Mesothelial cell of epicardium (in vitro differentiated cells): ENCODE data around the gene MGST1. TPM values are rescaled to one million over a fixed set of nuclear protein-coding genes. Genes with fewer than 3 reads are reported as not detected.
A peak's percentile ranks its signal among the peaks of the same experiment; 100 is the strongest.

Source experiments
- DNase-seq, 2 experiments: peaks; one replicate each; pipeline ENCODE4 v3.0.0; 2021; ENCODE audit warnings: low spot score in 2 of 2; ENCODE audit not compliant: unreplicated experiment in 2 of 2
- H3K27ac Mint-ChIP-seq: 2 replicates; pipeline ENCODE4 v1.8.0; 2021; ENCODE audit warnings: mixed read lengths
- H3K27me3 Mint-ChIP-seq: 2 replicates; pipeline ENCODE4 v1.8.0; 2021; ENCODE audit warnings: low read depth, mixed read lengths
- H3K36me3 Mint-ChIP-seq: 2 replicates; pipeline ENCODE4 v1.8.0; 2021; ENCODE audit warnings: mixed read lengths
- H3K4me1 Mint-ChIP-seq: 2 replicates; pipeline ENCODE4 v1.8.0; 2021; ENCODE audit warnings: mixed read lengths
- H3K4me3 Mint-ChIP-seq: 2 replicates; pipeline ENCODE4 v1.8.0; 2021; ENCODE audit warnings: mild to moderate bottlenecking, moderate library complexity, mixed read lengths
- H3K9me3 Mint-ChIP-seq: 2 replicates; pipeline ENCODE4 v1.8.0; 2021; ENCODE audit warnings: mixed read lengths
- CTCF ChIP-seq: fragments of 200-600 bp; sonication (generic); IDR thresholded peaks from one replicate; pipeline ENCODE4 v1.5.0; 2021; ENCODE audit warnings: antibody characterized with exemption; ENCODE audit not compliant: unreplicated experiment
- total RNA-seq: library from RNA; stranded (reverse); gene quantifications from 3 replicates; pipeline ENCODE4 v1.2.1, GENCODE V29; 2021

Gene MGST1
- total RNA-seq, 1 donor from 2014 or later: 24.0 TPM

DNA sequence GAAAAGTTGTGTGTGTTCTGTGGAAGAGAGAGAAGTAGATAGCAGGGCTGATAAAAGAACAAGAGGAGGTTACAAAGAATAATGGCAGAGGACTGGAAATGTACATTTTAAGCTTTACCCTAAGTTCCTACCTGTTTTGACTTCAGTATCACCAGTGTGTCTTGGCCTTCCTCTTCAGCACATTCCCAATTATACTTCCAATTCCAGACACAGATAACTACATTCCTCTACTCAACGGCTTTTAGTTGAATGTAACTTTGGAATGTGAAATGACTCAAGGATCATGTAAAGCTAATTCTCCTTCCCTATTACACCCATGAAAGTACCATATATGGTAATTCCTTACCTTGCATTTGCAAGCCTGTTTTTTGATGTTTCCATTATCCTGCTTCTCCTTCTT lies 5.0 kb downstream of the MGST1 start:
- Mint-ChIP-seq H3K27ac (peak overlapping the region; percentile 23), H3K4me1 (peaks cover 26% of the 10 kb centered on the region), H3K36me3 (peaks cover 3% of the 10 kb centered on the region), H3K4me3 (no peak overlapping the region), H3K9me3 (no peaks in the 10 kb centered on the region), H3K27me3 (no peaks in the 10 kb centered on the region)
- no peak for TF ChIP-seq CTCF
- DNase-seq: no peak

- TF ChIP-seq CTCF: no peak
These were observed 11.4 kb downstream of the MGST1 start for GRCh38 chr12:16358878-16359277.

GRCh38 chr12:16359512-16360491 lies 12.4 kb downstream of the MGST1 start:
- DNase-seq: peak; percentile 33 to 55
- TF ChIP-seq CTCF: peak; percentile 70
- Mint-ChIP-seq H3K4me1 (no peaks in the 10 kb centered on the region), H3K9me3 (peaks cover 3% of the 10 kb centered on the region), H3K4me3 (no peak overlapping the region), H3K27ac (no peak overlapping the region), H3K36me3 (peaks cover 22% of the 10 kb centered on the region), H3K27me3 (no peaks in the 10 kb centered on the region)

More at GRCh38 chr12:16358878-16359277, 11.4 kb downstream of the MGST1 start:
- no peak overlapping the region for H3K4me3 Mint-ChIP-seq
- peaks cover 23% of the 10 kb centered on the region for H3K36me3 Mint-ChIP-seq
- H3K27me3 Mint-ChIP-seq: no peaks in the 10 kb centered on the region
- no peak for DNase-seq
- H3K9me3 Mint-ChIP-seq: peaks cover 3% of the 10 kb centered on the region
- no peak overlapping the region for H3K27ac Mint-ChIP-seq
- H3K4me1 Mint-ChIP-seq: no peaks in the 10 kb centered on the region

DNA sequence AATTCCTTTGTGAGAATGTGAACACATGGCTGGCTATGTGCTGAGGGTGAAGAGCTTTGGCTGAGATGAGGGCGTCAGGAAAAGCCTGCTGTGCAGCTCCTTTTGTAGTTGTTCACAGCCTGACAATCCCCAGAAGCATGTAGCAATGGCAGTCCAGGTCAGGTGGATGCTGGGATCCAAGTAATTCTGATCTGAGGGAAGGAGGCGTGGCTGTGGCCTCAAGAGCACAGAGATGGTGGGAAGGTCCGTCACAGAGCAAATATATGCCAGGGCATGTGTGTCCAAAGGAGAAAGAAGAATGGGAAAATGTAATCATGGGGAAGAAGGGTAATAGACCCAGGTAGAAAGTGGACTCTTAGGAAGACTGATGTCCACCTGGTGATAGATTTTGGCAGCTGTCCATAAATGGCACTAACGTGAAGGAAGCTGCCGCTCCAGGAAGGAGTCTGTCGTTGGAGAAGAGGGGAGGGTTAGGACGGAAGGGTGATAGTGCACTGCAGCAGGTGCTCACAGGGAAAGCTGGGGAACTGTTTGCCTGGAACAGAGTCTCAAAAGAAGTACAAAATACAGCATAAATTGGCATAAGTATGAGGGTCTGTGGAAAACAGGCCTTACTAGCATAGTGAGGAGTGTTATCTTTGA lies 13.8 kb downstream of the MGST1 start:
- H3K27me3 Mint-ChIP-seq: no peaks in the 10 kb centered on the region
- H3K4me3 Mint-ChIP-seq: no peak overlapping the region
- peaks cover 3% of the 10 kb centered on the region for H3K9me3 Mint-ChIP-seq
- no peak for DNase-seq
- peaks cover 21% of the 10 kb centered on the region for H3K36me3 Mint-ChIP-seq
- no peaks in the 10 kb centered on the region for H3K4me1 Mint-ChIP-seq
- no peak overlapping the region for H3K27ac Mint-ChIP-seq
- no peak for TF ChIP-seq CTCF

DNA sequence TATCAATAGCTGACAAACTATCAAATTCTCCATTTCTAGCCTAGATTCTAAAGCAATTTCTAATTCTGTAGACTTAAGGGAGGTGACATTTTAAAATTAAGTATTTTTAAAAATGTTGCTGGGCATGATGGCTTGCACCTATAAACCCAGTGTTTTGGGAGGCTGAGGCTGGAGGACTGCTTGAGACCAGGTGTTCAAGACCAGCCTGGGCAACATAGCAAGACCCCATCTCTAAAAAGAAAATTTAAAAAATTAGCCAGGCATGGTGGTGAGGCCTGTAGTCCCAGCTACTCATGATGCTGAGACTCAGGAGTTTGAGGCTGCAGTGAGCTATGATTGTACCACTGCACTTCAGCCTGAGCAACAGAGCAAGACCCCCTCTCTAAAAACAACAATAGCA lies 15.1 kb downstream of the MGST1 start:
- Mint-ChIP-seq H3K9me3 (peaks cover 3% of the 10 kb centered on the region), H3K27me3 (no peaks in the 10 kb centered on the region), H3K36me3 (peaks cover 19% of the 10 kb centered on the region), H3K4me3 (no peak overlapping the region), H3K4me1 (no peaks in the 10 kb centered on the region), H3K27ac (no peak overlapping the region)
- TF ChIP-seq CTCF: no peak
- no peak for DNase-seq
